Lower leg skin (tissue), 3 donors: ENCODE results near the gene JSRP1.

Experiments
- CTCF ChIP-seq, 3 donors: fragments of 450-650 bp; IDR thresholded peaks; one replicate each; pipeline ENCODE4 v1.5.1; 2016; ENCODE audit warnings: antibody characterized with exemption in 3 of 3, mild to moderate bottlenecking in 3 of 3, moderate library complexity in 2 of 3
- POLR2A ChIP-seq, 2 donors: fragments of 450-650 bp; IDR thresholded peaks; one replicate each; pipeline ENCODE4 v1.6.1; 2016 to 2017; ENCODE audit warnings: antibody characterized with exemption in 2 of 2, mild to moderate bottlenecking in 1 of 2, moderate library complexity in 1 of 2

GRCh38 chr19:2212861-2213711 lies 43.1 kb downstream of the JSRP1 start:
- TF ChIP-seq CTCF (IDR thresholded peaks at IDR 0.05) (no peak), POLR2A (IDR thresholded peaks at IDR 0.05) (no peak)
